ENCODE measurements around the gene TTC7B. TPM values are rescaled to one million over a fixed set of nuclear protein-coding genes. Genes with fewer than 3 reads are reported as not detected.

TTC7B gene
- total RNA-seq, 1 experiment from 2014 or later: 70.6 TPM

GRCh38 chr14:90536092-90536491, 280.1 kb downstream of the TTC7B start:
- H3K9me3 ChIP-seq (ENCODE audit: control insufficient read depth in 1 of 2, insufficient read depth in 1 of 2, low read depth in 1 of 2, low read length in 2 of 2): no peaks in the 10 kb centered on the region
- no peaks in the 10 kb centered on the region for H3K79me2 ChIP-seq (ENCODE audit: insufficient read depth, low read length)
- H4K20me1 ChIP-seq (ENCODE audit: insufficient read depth): no peaks in the 10 kb centered on the region
- POLR2A ChIA-PET: no interaction called here
- no peaks in the 10 kb centered on the region for H3K9me2 ChIP-seq (ENCODE audit: insufficient read depth)
- no peak overlapping the region for H3K4me3 ChIP-seq (replicated peaks in 1 of 2; ENCODE audit: low read depth in 1 of 2, low read length in 2 of 2)
- no peak for TF ChIP-seq SIN3A (IDR thresholded peaks at IDR 0.05; ENCODE audit: low read depth)
- TF ChIP-seq EZH2phosphoT487 (IDR thresholded peaks at IDR 0.05; ENCODE audit: borderline replicate concordance): no peak
- TF ChIP-seq MAX (IDR thresholded peaks at IDR 0.05): no peak
- TF ChIP-seq ZNF274 (IDR thresholded peaks at IDR 0.05; ENCODE audit: low read depth, low read length): no peak
- no peak for TF ChIP-seq ATF3 (IDR thresholded peaks at IDR 0.05)
- no peak for TF ChIP-seq FOSL1 (IDR thresholded peaks at IDR 0.05; ENCODE audit: low read depth)
- TF ChIP-seq TCF7L2 (IDR thresholded peaks at IDR 0.05; ENCODE audit: borderline replicate concordance, extremely low read depth, insufficient read depth, insufficient read length): no peak
- TF ChIP-seq EGR1 (IDR thresholded peaks at IDR 0.05; ENCODE audit: low read depth): no peak
- TF ChIP-seq ELF1 (IDR thresholded peaks at IDR 0.05; ENCODE audit: borderline replicate concordance, low read depth): no peak
- no peak for TF ChIP-seq SRF (IDR thresholded peaks at IDR 0.05; ENCODE audit: low read depth)
- TF ChIP-seq ZBTB33 (IDR thresholded peaks at IDR 0.05; ENCODE audit: extremely low read depth, insufficient replicate concordance, low read length): no peak
- no TSS peak for BruUV-seq (replicated peaks)
- H3K9ac ChIP-seq (ENCODE audit: low read length): no peak overlapping the region
- CTCF ChIA-PET: no interaction called here
- no peak overlapping the region for H3K4me2 ChIP-seq (ENCODE audit: low read length)
- no peak for DNase-seq (ENCODE audit: low read depth, low spot score)
- RAD21 ChIA-PET (ENCODE audit: low non-redundant PET in 1 of 2, low total read pairs in 2 of 2, uncharacterized antibody in 2 of 2, unreplicated experiment in 2 of 2): no interaction called here
- H3K4me1 ChIP-seq (ENCODE audit: control insufficient read depth in 1 of 2, insufficient read depth in 2 of 2, low read length in 2 of 2): no peaks in the 10 kb centered on the region
- intact Hi-C loops (cut with micrococcal nuclease): no loop called here
- H3K27ac ChIP-seq (ENCODE audit: low read depth, low read length): no peak overlapping the region
- no peak overlapping the region for H2AFZ ChIP-seq (ENCODE audit: low read depth, low read length, poor library complexity, severe bottlenecking)
- no peak for ATAC-seq
- H3K36me3 ChIP-seq (ENCODE audit: control insufficient read depth in 1 of 2, insufficient read depth in 2 of 2, low read length in 2 of 2): no peaks in the 10 kb centered on the region
- no peaks in the 10 kb centered on the region for H3K27me3 ChIP-seq (ENCODE audit: insufficient read depth, low read length)
